GM23338 (cell line): ENCODE measurements around the gene OVOL3. TPM values are rescaled to one million over a fixed set of nuclear protein-coding genes. Genes with fewer than 3 reads are reported as not detected.

Experiments
- ATAC-seq: fragments of 200-7000 bp; cut with Tn5 transposase; 3 replicates; pipeline ENCODE4 v1.9.1; 2020
- DNase-seq: peaks from one replicate; pipeline ENCODE4 v3.0.0-alpha.2; 2015; ENCODE audit warnings: low spot score
- H2AFZ ChIP-seq: fragments of 200-600 bp; sonication (generic); 2 replicates; pipeline ENCODE4 v1.8.0; 2016; ENCODE audit warnings: antibody characterized with exemption, mild to moderate bottlenecking, moderate library complexity
- H3F3A ChIP-seq: fragments of 200-600 bp; sonication (generic); replicated peaks from 2 replicates; pipeline ENCODE4 v1.8.0; 2017; ENCODE audit warnings: antibody characterized with exemption, mixed run types, low read depth
- H3K27ac ChIP-seq: fragments of 200-600 bp; sonication (generic); 2 replicates; pipeline ENCODE4 v1.6.1; 2016; ENCODE audit warnings: low read depth
- H3K27me3 ChIP-seq: fragments of 200-600 bp; sonication (generic); 2 replicates; pipeline ENCODE4 v1.8.0; 2016; ENCODE audit warnings: mild to moderate bottlenecking, mixed run types, moderate library complexity; ENCODE audit not compliant: insufficient read depth
- H3K36me3 ChIP-seq: fragments of 200-600 bp; sonication (generic); 2 replicates; pipeline ENCODE4 v1.8.0; 2016; ENCODE audit warnings: mild to moderate bottlenecking; ENCODE audit not compliant: insufficient read depth
- H3K4me1 ChIP-seq: fragments of 200-600 bp; sonication (generic); 2 replicates; pipeline ENCODE4 v1.8.0; 2016; ENCODE audit warnings: mild to moderate bottlenecking, moderate library complexity; ENCODE audit not compliant: insufficient read depth
- H3K4me2 ChIP-seq: fragments of 200-600 bp; sonication (generic); 2 replicates; pipeline ENCODE4 v1.7.1; 2017; ENCODE audit warnings: mixed run types
- H3K4me3 ChIP-seq: fragments of 200-600 bp; sonication (generic); 2 replicates; pipeline ENCODE4 v1.6.1; 2016; ENCODE audit warnings: mixed run types
- H3K79me2 ChIP-seq: fragments of 200-600 bp; sonication (generic); replicated peaks from 2 replicates; pipeline ENCODE4 v1.8.0; 2017; ENCODE audit warnings: mild to moderate bottlenecking; ENCODE audit not compliant: insufficient read depth
- H3K9me2 ChIP-seq: fragments of 200-600 bp; sonication (generic); 2 replicates; pipeline ENCODE4 v1.8.0; 2017; ENCODE audit not compliant: insufficient read depth
- H4K20me1 ChIP-seq: fragments of 200-600 bp; sonication (generic); replicated peaks from 2 replicates; pipeline ENCODE4 v1.8.0; 2017; ENCODE audit warnings: mild to moderate bottlenecking; ENCODE audit not compliant: insufficient read depth
- H3K27ac Mint-ChIP-seq: 2 replicates; pipeline ENCODE4 v1.8.0; 2020; ENCODE audit warnings: inconsistent platforms, mild to moderate bottlenecking, moderate library complexity, mixed read lengths
- H3K27me3 Mint-ChIP-seq: 3 replicates; pipeline ENCODE4 v1.8.0; 2022; ENCODE audit warnings: low read depth, mild to moderate bottlenecking, moderate library complexity, mixed read lengths, inconsistent platforms; ENCODE audit not compliant: insufficient read depth, poor library complexity
- H3K36me3 Mint-ChIP-seq: 3 replicates; pipeline ENCODE4 v1.8.0; 2021; ENCODE audit warnings: low read depth, mild to moderate bottlenecking, inconsistent platforms, moderate library complexity, mixed read lengths
- H3K4me1 Mint-ChIP-seq: 3 replicates; pipeline ENCODE4 v1.8.0; 2020; ENCODE audit warnings: mild to moderate bottlenecking, inconsistent platforms, mixed read lengths
- H3K4me3 Mint-ChIP-seq: 3 replicates; pipeline ENCODE4 v1.8.0; 2021; ENCODE audit warnings: moderate library complexity, mild to moderate bottlenecking, inconsistent platforms, mixed read lengths
- H3K9me3 Mint-ChIP-seq: 3 replicates; pipeline ENCODE4 v1.8.0; 2020; ENCODE audit warnings: moderate library complexity, mild to moderate bottlenecking, inconsistent platforms, mixed read lengths
- EZH2 ChIP-seq: fragments of 200-600 bp; sonication (generic); IDR thresholded peaks from one replicate; pipeline ENCODE4 v1.8.0; 2017; ENCODE audit warnings: antibody characterized with exemption, mild to moderate bottlenecking, low read depth; ENCODE audit not compliant: unreplicated experiment
- EZH2phosphoT487 ChIP-seq: fragments of 200-600 bp; sonication (generic); IDR thresholded peaks from one replicate; pipeline ENCODE4 v1.8.1; 2018; ENCODE audit warnings: antibody characterized with exemption; ENCODE audit not compliant: unreplicated experiment
- JUNB ChIP-seq: IDR thresholded peaks from one replicate; pipeline ENCODE4 v1.6.1; 2016; ENCODE audit warnings: antibody characterized with exemption; ENCODE audit not compliant: unreplicated experiment
- NANOG ChIP-seq: IDR thresholded peaks from 2 replicates; pipeline ENCODE4 v1.6.1; 2016; ENCODE audit warnings: antibody characterized with exemption, borderline replicate concordance
- POLR2AphosphoS5 ChIP-seq: IDR thresholded peaks from 2 replicates; pipeline ENCODE4 v1.6.1; 2016; ENCODE audit warnings: antibody characterized with exemption, low read depth
- ZNF114 ChIP-seq: fragments of 250-450 bp; sonication (Bioruptor Pico); IDR thresholded peaks from 2 replicates; pipeline ENCODE4 v1.5.0; 2020; ENCODE audit warnings: mild to moderate bottlenecking, moderate library complexity
- ZNF331 ChIP-seq: fragments of 250-450 bp; sonication (Bioruptor Pico); IDR thresholded peaks from 2 replicates; pipeline ENCODE4 v1.5.0; 2020; ENCODE audit warnings: low read depth, mild to moderate bottlenecking, moderate library complexity
- polyA plus RNA-seq: library from polyadenylated mRNA; unstranded; fragments of >200 nt; fragmentation: Nextera tagmentation; extraction: Ambion mirVana; gene quantifications from 2 replicates; pipeline ENCODE4 v1.2.1, GENCODE V29; 2016
- total RNA-seq: library from RNA; depleted of rRNA; stranded (reverse); fragments of >200 nt; shearing (Covaris generic); gene quantifications from 2 replicates; pipeline ENCODE4 v1.2.3, GENCODE V29; 2014
- TF ChIP-seq, protein P1 (sequence below): IDR thresholded peaks from 2 replicates; pipeline ENCODE4 v1.6.1; 2016; ENCODE audit warnings: antibody characterized with exemption
- TF ChIP-seq, protein P2 (sequence below), 2 experiments: fragments of 200-600 bp in 1 of 2; sonication (generic) in 1 of 2; conservative IDR thresholded peaks; 2 replicates each; pipeline versions ENCODE4 v1.5.1 to v1.6.1; 2016 to 2017; ENCODE audit warnings: antibody characterized with exemption in 2 of 2, low read depth in 2 of 2, mild to moderate bottlenecking in 2 of 2, moderate library complexity in 1 of 2

The OVOL3 gene
- total and polyA plus RNA-seq, 2 experiments from 2014 or later: not detected

DNA sequence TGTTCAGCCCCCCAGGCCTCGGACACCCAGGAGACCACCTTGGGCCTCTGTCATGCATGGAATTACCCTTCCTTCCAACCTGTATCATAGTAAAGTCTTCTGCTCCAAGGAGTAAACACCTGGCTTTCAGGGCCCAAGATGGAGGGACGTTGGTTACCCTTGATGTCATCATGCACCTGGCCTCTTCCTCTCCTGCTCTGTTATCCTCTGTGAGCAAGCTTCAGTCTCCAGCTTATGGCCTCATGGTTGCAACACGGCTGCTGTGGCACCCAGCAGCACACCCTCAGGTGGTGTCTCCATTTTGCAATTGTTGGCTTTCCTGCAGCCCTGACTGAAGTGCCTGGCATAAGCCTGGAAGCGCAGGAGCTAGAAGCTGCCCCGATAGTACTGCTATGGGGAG lies 4.0 kb upstream of the OVOL3 start:
- Mint-ChIP-seq H3K4me1 (peaks cover 19% of the 10 kb centered on the region), H3K9me3 (no peaks in the 10 kb centered on the region), H3K27me3 (peaks cover 5% of the 10 kb centered on the region), H3K27ac (no peak overlapping the region), H3K36me3 (peaks cover 40% of the 10 kb centered on the region), H3K4me3 (no peak overlapping the region)
- Histone ChIP-seq H3K9me2 (no peaks in the 10 kb centered on the region), H3K79me2 (no peaks in the 10 kb centered on the region), H3K27me3 (no peaks in the 10 kb centered on the region), H3F3A (peaks cover 9% of the 10 kb centered on the region), H3K36me3 (peaks cover 6% of the 10 kb centered on the region; the same call in 1 of the 2 replicates), H3K4me1 (peaks cover 15% of the 10 kb centered on the region), H3K4me3 (no peak overlapping the region), H3K27ac (no peak overlapping the region), H2AFZ (no peak overlapping the region), H3K4me2 (no peak overlapping the region), H4K20me1 (peaks cover 5% of the 10 kb centered on the region; the same call in 1 of the 2 replicates)
- TF ChIP-seq NANOG (no peak), EZH2 (no peak), ZNF114 (no peak), ZNF331 (CRISPR knock-in tag) (no peak), JUNB (no peak)
- TF ChIP-seq, protein P1, sequence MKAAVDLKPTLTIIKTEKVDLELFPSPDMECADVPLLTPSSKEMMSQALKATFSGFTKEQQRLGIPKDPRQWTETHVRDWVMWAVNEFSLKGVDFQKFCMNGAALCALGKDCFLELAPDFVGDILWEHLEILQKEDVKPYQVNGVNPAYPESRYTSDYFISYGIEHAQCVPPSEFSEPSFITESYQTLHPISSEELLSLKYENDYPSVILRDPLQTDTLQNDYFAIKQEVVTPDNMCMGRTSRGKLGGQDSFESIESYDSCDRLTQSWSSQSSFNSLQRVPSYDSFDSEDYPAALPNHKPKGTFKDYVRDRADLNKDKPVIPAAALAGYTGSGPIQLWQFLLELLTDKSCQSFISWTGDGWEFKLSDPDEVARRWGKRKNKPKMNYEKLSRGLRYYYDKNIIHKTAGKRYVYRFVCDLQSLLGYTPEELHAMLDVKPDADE: no peak
- ATAC-seq: no peak
- DNase-seq: no peak

DNA sequence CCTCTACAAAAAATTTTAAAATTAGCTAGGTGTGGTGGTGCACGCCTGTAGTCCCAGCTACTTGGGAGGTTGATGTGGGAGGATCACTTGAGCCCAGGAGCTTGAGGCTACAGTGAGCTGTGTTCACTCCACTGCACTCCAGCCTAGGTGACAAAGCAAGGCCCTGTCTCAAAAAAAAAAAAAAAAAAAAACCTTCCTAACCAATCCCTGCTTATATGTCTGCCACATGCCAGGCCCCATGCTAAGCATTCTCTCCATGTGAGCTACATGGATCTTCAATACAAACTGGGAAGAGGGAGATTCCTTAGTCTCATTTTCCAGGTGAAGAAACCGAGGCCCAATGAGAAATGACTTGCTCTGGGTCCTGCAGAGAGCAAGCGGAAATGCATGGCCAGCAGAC lies 2.3 kb upstream of the OVOL3 start:
- Histone ChIP-seq H2AFZ (no peak overlapping the region), H3K27me3 (no peaks in the 10 kb centered on the region), H3K36me3 (peaks cover 6% of the 10 kb centered on the region), H3K27ac (no peak overlapping the region), H3K4me2 (no peak overlapping the region), H3K79me2 (0 out of 2 replicates have a peak, but pooled peaks cover 4% of the 10 kb centered on the region), H3K4me1 (peaks cover 15% of the 10 kb centered on the region), H3K9me2 (no peaks in the 10 kb centered on the region), H3F3A (peaks cover 12% of the 10 kb centered on the region), H3K4me3 (no peak overlapping the region), H4K20me1 (peaks cover 6% of the 10 kb centered on the region; the same call in 1 of the 2 replicates)
- DNase-seq (no peak), ATAC-seq (no peak)
- TF ChIP-seq POLR2AphosphoS5 (no peak), ZNF331 (CRISPR knock-in tag) (no peak), NANOG (no peak), EZH2 (no peak), ZNF114 (no peak), JUNB (no peak), EZH2phosphoT487 (no peak)
- TF ChIP-seq, protein P2, sequence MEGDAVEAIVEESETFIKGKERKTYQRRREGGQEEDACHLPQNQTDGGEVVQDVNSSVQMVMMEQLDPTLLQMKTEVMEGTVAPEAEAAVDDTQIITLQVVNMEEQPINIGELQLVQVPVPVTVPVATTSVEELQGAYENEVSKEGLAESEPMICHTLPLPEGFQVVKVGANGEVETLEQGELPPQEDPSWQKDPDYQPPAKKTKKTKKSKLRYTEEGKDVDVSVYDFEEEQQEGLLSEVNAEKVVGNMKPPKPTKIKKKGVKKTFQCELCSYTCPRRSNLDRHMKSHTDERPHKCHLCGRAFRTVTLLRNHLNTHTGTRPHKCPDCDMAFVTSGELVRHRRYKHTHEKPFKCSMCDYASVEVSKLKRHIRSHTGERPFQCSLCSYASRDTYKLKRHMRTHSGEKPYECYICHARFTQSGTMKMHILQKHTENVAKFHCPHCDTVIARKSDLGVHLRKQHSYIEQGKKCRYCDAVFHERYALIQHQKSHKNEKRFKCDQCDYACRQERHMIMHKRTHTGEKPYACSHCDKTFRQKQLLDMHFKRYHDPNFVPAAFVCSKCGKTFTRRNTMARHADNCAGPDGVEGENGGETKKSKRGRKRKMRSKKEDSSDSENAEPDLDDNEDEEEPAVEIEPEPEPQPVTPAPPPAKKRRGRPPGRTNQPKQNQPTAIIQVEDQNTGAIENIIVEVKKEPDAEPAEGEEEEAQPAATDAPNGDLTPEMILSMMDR (conservative IDR thresholded peaks at IDR 0.05; ENCODE audit: low read depth in 2 of 2): no peak
- no peaks in the 10 kb centered on the region for H3K9me3 Mint-ChIP-seq
- no peak overlapping the region for H3K4me3 Mint-ChIP-seq
- no peak overlapping the region for H3K27ac Mint-ChIP-seq
- H3K27me3 Mint-ChIP-seq: peaks cover 9% of the 10 kb centered on the region
- peaks cover 27% of the 10 kb centered on the region for H3K4me1 Mint-ChIP-seq
- peaks cover 41% of the 10 kb centered on the region for H3K36me3 Mint-ChIP-seq
